HG03521 (cell line): ENCODE data around the gene RPS6KA2.
"Not testable (repeated sequence)": the region's sequence is repeated elsewhere in the genome, so short reads cannot be mapped to it uniquely, and the experiment has no call there.

Source experiments
- ATAC-seq: cut with Tn5 transposase; IDR thresholded peaks from one replicate; pipeline ENCODE4 v1.9.1; 2021; ENCODE audit warnings: mild to moderate bottlenecking, moderate library complexity; ENCODE audit not compliant: unreplicated experiment

The RPS6KA2 gene

DNA sequence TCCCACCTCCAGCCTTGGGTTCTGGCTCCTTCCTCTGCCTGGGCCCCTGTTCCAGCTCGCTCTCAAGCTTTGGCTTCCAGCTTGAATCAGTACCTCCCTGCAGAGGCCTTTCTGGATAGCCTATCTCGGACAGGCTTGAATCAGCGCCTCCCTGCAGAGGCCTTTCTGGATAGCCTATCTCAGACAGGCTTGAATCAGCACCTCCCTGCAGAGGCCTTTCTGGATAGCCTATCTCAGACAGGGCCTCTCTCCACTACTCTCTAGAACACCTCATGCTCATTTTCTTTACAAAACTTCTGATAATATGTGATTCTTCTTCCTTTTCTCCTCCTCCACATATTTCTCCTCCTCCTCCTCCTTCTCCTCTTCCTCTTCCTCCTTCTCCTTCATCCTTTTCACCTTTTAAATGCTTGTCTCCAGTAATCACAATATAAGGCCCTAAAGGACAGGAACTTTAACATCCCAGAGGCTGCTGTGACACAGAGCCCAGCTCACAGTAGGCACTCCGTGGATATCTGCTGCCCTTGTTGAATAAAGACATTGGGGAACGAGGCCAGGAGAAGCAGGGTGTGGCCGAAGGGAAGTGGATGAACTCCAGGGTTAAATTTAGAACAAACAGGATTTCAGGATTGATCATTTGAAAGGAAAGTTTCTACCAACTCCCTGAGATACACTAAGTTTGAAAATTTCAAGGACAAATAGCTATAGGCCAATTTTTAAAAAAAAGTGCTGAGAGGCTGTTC lies 9.3 kb upstream of the RPS6KA2 start:
- no peak for ATAC-seq

DNA sequence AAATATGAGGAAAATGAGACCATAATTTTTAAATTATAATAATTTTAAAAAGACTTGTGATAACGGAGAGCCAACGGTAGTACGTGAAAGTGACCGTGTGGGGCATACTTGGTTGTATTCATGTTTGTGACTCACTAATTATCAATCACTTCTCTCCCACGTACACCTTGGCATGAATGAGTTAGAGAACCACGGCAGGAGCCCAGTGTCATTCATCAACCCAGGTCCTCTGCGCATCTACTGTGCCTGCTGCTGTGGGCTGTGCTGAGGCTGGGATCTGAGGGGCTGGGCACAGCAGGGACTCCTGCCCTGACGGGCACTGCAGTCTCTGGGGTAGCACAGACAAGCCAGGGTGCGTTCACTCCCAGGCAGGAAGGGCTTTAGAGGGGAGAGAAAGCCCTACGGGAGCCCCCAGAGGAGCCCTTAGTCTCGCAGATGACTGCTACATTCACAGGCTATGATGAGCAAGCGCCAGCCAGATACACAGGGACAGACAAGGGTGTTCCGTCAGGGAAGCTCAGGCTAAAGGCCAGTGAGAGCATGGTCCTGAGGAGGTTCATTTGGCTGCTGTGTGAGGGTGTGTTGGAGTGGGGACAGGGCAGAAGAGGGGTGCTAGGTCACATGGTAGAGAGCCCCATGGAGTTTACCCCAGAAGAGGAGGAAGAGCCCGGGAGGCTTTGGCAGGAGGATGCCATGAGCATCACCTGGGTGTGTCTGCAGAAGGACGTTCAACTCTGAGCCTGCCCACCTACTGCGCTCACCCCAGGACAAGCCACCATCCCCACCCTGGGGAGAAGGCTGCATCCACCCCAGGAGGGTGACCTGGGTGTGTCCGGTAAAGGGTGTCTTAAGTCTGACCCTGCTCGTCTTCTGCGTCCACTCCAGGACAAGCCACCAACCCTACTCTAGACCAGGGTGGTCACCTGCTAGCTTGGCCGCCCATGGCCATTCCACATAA lies 8.2 kb upstream of the RPS6KA2 start:
- ATAC-seq = no peak

DNA sequence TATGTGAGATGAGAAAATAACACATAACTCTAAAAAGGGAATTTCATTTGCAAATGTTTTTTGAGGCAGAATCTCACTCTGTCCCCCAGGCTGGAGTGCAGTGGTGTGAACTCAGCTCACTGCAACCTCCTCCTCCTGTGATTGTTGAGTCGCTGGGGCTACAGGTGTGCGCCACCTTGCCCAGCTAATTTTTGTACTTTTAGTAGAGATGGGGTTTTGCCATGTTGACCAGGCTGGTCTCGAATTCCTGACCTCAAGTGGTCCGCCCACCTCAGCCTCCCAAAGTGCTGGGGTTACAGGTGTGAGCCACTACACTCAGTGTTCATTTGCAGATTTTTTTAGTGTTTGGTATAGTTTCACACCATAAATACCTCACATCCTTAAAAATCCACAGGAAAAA lies 7.5 kb upstream of the RPS6KA2 start:
- ATAC-seq = not testable (repeated sequence)

DNA sequence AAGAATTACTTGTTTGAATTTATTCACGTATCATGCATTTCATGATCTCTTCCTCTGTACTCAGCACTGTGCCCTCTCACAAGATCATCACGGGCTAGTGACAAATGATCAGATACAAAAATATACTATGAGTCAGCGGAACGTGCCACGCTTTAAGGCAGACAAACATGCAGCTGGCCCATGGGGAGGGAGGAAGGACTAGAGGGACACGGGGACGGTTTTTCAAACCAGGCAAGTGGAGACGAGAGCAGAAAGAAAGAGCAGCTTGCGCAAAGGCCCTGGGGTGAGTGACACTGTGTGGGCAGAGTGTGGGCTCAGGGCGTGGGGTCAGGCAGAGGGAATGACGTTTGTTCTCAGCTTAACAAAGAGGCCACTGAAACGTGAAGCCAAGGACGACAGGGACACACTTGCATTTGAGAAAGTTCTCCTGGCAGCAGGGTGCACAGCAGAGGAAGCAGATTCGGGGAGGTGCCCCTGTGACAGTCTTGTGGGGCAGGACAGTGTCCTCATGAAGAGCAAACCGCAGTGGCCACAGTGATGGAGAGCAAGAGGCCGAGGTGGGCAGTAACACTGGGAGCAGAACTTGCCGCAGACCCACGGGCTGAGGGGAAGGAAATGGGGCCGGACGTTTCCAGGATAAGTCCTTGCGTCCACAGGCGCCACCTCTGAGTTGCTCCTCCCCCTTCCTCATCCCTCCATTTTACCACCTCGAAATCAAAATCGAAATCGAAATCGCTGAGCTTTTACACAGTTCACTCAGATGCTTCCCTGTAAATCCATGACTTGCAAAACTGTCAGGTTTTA lies 6.9 kb upstream of the RPS6KA2 start:
- ATAC-seq = no peak

DNA sequence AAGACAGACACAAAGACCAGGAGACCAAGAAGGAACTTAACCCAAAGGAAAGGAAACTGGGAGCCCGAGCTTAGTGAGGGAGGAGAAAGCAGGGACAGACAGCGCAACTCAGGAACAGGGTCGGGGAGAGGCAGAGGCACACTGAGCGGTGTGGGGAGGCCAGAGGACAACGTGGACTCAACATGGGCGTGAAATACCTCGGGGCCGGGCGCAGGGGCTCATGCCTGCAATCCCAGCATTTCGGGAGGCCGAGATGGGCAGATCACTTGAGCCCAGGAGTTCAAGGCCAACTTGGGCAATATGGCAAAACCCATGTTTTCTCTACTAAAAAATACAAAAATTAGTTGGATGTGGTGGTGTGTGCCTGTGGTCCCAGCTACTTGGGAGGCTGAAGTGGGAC lies 5.7 kb upstream of the RPS6KA2 start:
- no peak for ATAC-seq

DNA sequence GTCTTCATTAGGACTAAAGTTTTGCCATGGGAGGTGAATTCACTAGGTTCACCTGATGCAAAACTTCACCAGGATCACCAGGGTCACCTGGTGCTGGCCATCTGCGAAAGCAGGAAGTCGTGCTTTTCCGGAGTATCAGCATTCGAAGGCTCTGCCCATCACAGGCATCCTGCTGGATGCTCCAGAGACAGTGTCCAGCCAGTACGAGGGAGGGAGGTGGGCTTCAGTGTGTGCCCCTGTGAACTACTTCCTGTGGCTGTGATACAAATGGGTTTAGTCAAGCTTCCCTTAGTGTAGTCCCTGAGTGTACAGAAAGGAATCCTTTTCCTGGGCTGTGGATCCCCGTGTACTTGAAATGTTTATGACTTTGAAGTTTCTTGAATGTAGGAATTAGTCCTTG lies 3.4 kb upstream of the RPS6KA2 start:
- no peak for ATAC-seq

DNA sequence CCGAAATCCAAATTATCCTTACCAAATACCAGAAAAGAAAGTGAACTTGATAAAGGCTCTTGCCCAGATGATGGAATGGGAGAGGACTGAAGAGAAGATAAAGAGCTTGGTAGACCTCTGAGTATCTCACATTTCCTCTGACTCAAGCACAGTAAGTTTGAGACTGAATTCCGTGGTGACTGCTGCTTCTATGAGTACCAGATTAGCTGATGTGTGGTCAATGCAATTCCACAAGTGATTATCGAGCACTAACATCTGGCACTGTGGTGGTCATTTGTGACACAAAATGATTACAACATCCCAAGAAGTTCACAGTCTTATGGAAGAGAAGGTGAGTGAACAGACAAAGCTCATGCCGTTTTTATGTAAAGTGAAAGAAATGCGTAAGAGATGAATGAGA lies 2.6 kb upstream of the RPS6KA2 start:
- ATAC-seq = no peak

DNA sequence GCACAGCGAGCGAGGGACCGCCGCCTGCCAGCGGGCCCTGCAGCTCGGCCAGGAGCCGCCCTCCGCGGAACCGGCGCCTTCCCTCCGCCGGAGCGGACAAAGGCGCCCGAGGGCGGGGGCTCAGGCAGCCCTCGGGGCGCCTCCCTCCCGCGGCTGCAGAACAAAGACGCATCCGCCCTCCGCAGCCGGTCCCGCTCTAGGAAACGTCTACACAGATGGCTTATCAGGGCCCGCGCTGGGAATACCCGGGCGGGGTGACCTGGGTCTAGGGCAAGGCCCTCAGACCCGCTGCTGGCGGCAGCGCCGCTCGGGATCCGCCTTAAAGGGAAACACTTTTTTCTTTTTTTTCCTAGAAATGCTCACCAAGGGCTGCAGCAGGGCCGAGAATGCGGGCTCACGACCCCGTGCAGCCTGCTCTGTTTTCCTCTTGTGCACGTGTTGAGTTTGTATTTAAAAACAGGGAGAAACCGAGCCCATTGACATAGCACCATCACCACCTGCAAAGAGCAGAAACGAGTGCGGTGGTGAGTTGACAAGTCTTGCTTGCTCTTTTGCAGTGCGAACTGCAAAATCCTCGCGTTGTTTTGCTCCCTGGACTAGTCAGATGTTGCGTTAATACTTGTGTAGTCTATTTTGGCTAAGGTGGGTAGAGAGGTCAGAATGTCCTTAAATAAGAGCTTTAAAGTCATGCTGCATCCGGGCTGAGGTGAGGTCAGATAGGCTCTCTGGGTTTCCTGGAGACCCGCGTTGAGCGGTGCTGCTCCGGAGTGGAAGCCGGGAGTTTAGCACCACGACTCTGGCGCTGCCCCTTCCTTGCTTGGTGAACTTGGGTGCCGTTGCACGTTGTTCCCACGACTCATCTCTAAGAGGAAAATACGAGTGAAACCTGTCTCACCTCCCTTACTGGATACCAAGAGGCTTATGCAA lies 1.1 kb upstream of the RPS6KA2 start:
- peak; percentile 19 for ATAC-seq

DNA sequence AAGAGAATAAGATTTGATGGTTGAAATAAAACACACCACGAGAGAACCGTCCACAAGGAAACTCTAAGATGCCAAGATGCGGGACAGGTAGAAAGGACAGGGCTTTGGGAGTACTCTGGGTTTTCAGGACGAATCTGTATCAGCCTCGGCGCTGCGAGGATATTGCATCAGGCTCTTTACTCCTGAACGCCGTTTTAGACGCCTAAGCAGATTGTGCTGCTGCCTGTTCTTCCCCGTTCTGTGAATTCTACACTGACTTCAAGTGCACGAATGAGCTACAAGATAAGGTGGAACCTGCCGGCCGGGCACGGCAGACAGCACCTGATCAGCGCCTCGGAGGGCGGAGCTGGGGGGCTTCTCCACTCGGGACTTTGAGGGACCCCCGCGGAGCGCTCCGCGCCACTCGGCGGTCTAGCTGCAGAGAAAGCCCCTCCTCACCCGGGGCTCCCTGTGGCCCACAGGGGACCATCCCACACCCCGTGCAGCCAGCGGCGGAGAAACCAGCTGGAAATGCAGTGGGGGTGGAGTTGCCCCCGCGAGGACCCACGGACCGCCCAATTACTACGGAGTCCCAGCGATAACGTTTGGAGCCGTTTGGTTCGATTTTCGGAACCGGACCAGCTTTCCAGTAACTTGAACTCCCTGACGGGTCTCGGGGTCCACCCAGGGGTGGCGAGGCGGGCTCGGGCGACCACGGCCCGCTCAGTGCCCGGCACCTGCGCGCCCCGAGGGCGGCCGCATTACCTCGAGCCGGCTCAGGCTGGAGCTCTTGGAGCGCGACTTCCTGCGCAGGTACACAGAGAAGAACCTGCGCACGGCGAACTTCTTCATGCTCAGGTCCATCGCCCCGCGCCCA lies 646 bp downstream of the RPS6KA2 start:
- ATAC-seq = peak; percentile 1

DNA sequence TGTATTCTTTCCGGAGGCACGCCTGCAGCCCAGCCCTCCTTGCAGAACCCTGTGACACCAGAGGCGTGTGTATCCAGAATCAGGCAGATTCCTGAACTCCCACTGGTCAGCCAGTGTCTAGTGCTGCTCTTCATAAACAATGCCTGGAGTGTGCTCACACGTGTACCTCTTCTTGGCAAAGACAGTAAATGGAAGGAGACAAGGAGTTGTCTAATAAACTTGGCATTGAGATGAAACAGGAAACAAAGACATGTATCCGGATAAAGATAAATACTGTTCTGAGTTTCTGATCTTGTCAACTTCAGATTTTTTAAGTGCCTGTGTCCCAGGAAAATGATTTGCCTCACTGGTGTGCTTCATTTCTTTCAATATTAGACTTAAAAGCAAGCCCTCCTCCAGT lies 1.7 kb downstream of the RPS6KA2 start:
- no peak for ATAC-seq

DNA sequence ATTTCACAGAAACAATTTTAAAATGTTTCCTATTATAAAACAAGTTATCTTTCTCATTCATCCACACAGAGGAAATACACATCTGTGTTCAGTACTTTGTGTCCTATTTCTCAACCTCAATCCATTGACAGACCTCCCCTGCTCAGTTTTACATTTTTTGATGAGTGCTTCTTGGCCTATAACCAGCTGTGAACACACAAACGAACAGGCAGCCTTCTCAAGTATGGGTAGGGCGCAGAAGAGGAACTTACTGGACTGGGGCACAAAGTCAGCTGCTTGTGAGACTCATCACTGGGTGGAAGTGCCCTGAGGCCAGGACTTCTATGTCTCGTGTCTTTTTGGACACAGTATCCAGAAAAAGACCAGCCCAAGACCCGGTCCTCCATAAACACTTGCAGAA lies 2.8 kb downstream of the RPS6KA2 start:
- ATAC-seq = no peak

DNA sequence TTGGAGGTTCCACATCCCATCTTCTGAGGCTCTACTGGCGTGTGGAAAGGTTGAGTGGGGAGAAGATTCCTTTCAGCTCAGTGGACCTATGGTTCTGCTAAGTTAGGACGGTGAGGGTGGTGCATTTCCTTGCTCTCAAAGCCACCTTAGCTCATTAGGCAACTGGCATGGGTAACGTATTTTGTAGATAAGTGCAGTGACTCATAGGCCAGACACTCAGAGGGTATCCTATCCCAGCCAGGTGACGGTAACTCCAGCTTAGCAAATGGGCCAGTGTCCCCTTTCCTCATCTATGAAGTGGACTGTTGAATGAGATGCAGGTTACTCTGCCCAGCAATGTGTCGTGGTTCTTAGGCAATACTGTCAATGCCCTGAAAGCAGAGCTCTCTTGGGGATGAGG lies 3.7 kb downstream of the RPS6KA2 start:
- ATAC-seq = no peak

DNA sequence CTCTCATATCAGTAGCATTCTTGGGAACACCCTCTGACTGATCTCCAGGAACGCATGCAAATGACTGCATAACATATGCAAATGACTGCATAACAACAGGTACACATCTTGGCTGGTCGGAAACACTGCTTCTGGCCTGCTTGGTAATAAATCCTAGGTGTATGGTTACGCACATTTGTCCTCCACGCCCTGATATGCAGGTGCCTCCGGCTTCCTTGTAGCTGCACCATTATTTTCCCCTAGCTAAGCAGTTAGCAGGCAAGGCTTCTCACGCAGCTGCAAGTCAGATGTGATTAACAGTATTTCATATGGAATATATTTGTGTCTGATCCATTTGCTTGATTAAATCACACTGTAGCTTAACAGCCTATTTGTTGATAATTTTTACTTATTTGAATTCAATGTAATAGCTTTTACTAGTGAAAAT lies 5.9 kb downstream of the RPS6KA2 start:
- no peak for ATAC-seq

DNA sequence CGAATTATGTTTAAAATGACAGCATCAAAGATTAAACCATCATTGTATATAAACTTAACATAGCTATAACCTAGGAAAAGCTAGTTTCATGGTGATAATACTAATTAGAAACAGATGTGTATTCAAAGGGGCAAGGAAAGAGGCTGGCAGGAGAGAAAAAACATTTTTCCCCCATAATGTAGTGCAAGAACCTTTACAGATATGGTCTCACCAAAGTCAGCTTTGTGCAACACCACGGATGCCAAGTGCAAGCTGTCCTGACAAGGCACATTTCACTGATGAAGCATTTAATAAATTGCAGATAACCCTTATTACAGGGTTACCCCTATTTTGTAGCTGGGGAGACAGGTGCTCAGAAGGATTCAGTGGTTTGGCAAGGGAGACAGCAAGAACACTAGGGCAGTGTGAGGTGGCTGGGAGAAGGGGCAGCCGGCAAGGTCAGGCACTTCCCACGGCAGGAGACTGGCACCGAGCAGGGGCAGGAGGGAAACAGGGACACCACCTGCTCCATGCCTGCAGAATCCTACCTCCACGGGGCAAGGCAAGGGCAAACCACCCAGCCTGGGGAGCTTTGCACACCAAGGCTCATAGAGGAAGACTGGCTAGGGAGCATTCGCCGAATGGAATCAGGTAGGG lies 6.5 kb downstream of the RPS6KA2 start:
- ATAC-seq = no peak

DNA sequence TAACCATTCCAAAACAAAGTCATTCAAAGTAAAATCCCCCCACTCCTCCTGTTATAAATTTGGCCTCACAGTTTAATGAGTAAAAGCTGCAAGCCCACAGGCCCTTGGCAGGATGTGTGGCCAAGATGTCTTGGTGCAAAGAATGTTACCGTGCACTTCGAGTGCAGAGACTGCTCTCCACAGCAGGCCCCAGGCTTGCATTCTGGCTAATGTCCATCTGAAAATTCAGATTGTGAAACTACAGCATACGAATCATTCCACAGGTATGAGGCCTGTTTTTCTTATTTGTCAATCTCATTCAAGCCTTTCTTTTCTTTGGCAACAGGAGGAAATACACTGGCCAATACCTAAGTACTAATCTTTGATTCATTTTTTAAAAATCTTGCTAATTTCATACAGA lies 7.1 kb downstream of the RPS6KA2 start:
- ATAC-seq = no peak

DNA sequence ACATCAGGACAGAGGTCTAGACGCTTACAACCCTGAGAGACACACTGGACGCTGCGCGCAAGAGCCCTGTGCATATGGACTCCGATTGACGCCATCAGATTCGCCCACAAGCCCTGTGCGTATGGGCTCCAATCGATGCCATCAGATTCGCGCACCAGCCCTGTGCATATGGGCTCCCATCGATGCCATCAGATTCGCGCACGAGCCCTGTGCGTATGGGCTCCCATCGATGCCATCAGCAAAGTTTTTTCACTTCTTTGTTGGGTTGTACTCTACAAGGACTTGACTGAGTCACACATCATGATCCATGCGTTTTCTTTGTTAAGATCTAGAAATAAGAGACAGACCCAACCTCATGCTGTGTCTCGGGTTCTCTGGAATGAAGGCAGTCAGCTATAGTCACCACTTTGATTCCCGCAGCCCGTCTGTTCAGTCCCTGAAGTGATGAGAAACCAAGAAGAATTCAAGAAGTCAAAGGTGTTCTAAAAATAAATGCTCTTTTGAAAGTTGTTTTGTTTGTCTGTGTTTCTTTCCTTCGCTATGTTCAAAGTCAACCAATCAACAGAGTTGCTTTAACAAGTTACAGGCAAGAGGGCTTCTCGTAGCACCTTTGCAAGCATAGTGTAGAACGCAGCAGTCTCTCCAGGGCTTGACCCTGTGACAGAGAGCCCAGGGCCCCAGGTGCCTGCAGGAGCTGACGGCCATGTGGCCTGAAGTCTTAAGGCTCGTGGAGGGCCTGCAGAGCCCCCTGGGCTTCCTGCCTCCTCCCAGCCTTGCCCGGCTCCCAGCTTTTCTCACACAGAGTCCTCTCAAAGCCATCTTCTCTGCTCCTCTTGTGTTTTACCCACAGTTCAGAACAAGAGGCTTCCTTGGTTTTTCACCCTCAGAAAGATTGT lies 7.9 kb downstream of the RPS6KA2 start:
- ATAC-seq = no peak

DNA sequence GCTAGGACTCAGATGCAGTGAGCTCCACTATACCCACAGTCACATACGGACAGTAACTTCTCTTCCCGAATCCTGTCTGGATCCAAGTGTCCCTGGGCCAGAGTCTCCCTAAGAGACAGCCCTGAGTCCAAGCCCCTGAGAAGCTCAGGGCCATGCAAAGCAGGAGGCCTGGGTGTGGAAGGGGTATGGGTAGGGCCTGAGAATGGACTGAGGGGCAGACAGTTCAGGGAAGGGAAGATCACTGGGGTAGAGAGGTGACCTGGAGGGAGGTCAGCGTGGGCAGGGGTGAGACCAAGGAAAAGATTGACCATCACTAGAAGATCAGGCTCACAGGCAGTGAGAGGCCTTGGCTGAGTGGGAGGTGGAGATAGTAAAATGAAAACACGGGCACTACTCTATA lies 8.8 kb downstream of the RPS6KA2 start:
- no peak for ATAC-seq

DNA sequence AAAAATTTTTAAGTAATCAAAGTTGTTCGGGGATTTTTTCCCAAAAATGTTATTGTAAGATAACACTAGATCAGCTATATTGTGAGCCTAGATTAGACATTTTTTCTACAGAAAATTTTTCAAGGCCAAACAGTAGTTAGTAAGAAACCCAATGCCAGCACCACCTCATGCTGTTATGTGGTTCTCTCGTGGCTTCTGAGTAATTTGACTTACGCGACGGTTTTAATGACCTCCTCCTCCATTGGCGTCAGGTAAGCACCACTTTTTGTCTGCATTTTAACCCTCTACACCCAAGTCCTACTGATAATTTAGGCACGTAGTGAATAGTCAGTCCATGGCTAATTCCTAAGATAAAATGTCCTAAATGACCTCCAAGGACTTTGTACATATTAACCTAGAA lies 9.7 kb downstream of the RPS6KA2 start:
- ATAC-seq = no peak
